Measurements from ENCODE around the gene CASP9. TPM values are rescaled to one million over a fixed set of nuclear protein-coding genes. Genes with fewer than 3 reads are reported as not detected.

The CASP9 gene
- total RNA-seq, 1 donor from 2014 or later, result 15.7 TPM

- H3K27ac Mint-ChIP-seq, result peak within 1 kb of the TSS; percentile 99
- ATAC-seq (ENCODE audit: low read depth) (peak; percentile 33), DNase-seq (peak; percentile 90)
- intact Hi-C loops (cut with micrococcal nuclease), result loop anchor here (1.0 to 10.0 kb wide), 10 partner anchors 45 to 1908 kb away; partner anchors contain the start of genes PLEKHM2, PRDM2, RCC2 and SDHB
- CTCF ChIA-PET, result interaction anchor here (1.0 kb wide), 1 partner anchor 215 kb away, joined by 3 read pairs; no protein-coding TSS in a partner anchor
- peak within 1 kb of the TSS; percentile 87 for H3K4me3 Mint-ChIP-seq
- no peak for TF ChIP-seq CTCF (IDR thresholded peaks at IDR 0.05)
- H3K9me3 Mint-ChIP-seq, result no peaks in the 10 kb centered on the region
- H3K36me3 Mint-ChIP-seq (ENCODE audit: low read depth), result peaks cover 23% of the 10 kb centered on the region
- no peaks in the 10 kb centered on the region for H3K27me3 Mint-ChIP-seq
- peaks cover 49% of the 10 kb centered on the region for H3K4me1 Mint-ChIP-seq
- POLR2A ChIA-PET, result interaction anchor here (0.6 to 2.1 kb wide), 10 partner anchors 28 to 214 kb away, joined by 3 to 14 read pairs (median 6); partner anchors contain the start of gene DDI2
Measured at GRCh38 chr1:15526490-15527339, 2.7 kb upstream of the CASP9 start, which contains the start of gene DNAJC16. Gene DNAJC16, plus strand, starts transcription at chr1:15526848. Its CDS starts 2,258 bp downstream, at chr1:15529106.

- DNase-seq, result no peak
- ChIA-PET POLR2A (interaction anchor here (1.4 to 2.1 kb wide), 4 partner anchors 46 to 171 kb away, joined by 5 to 14 read pairs (median 11); partner anchors contain the start of gene DDI2), CTCF (no interaction called here)
Measured at GRCh38 chr1:15526021-15526489, 2.0 kb upstream of the CASP9 start.

GRCh38 chr1:15525050-15526020 lies 1.3 kb upstream of the CASP9 start:
- no peak for TF ChIP-seq CTCF (IDR thresholded peaks at IDR 0.05)
- ChIA-PET POLR2A (interaction anchor here (0.9 to 1.1 kb wide), 3 partner anchors 92 to 1380 kb away, joined by 4 to 8 read pairs (median 5); partner anchors contain the start of genes DDI2 and ZBTB17), CTCF (no interaction called here)
- no peaks in the 10 kb centered on the region for H3K9me3 Mint-ChIP-seq
- no peaks in the 10 kb centered on the region for H3K27me3 Mint-ChIP-seq
- ATAC-seq (ENCODE audit: low read depth) (peak; percentile 66), DNase-seq (no peak)
- H3K27ac Mint-ChIP-seq, result peak overlapping the region; percentile 99
- intact Hi-C loops (cut with micrococcal nuclease), result loop anchor here (1.0 to 10.0 kb wide), 12 partner anchors 46 to 1909 kb away; partner anchors contain the start of genes PLEKHM2, PRDM2, RCC2 and SDHB
- H3K36me3 Mint-ChIP-seq (ENCODE audit: low read depth), result peaks cover 12% of the 10 kb centered on the region
- H3K4me1 Mint-ChIP-seq, result peaks cover 48% of the 10 kb centered on the region
- peak overlapping the region; percentile 87 for H3K4me3 Mint-ChIP-seq

More at GRCh38 chr1:15526021-15526489, 2.0 kb upstream of the CASP9 start:
- Mint-ChIP-seq H3K27ac (peak overlapping the region; percentile 99), H3K4me1 (peaks cover 51% of the 10 kb centered on the region), H3K27me3 (no peaks in the 10 kb centered on the region), H3K4me3 (peak overlapping the region; percentile 87), H3K36me3 (ENCODE audit: low read depth) (peaks cover 20% of the 10 kb centered on the region), H3K9me3 (no peaks in the 10 kb centered on the region)
- ATAC-seq (ENCODE audit: low read depth), result no peak
- intact Hi-C loops (cut with micrococcal nuclease), result loop anchor here (1.0 to 10.0 kb wide), 8 partner anchors 45 to 1909 kb away; partner anchors contain the start of genes PLEKHM2, PRDM2, RCC2 and SDHB
- TF ChIP-seq CTCF (IDR thresholded peaks at IDR 0.05), result no peak

- POLR2A ChIA-PET, result interaction anchor here (0.9 to 1.1 kb wide), 4 partner anchors 93 to 1381 kb away, joined by 4 to 11 read pairs (median 6); partner anchors contain the start of genes DDI2 and ZBTB17
- peak overlapping the region; percentile 87 for H3K4me3 Mint-ChIP-seq
Measured at GRCh38 chr1:15524283-15525049, 451 bp upstream of the CASP9 start.

More at GRCh38 chr1:15524283-15525049, 451 bp upstream of the CASP9 start:
- no peaks in the 10 kb centered on the region for H3K9me3 Mint-ChIP-seq
- H3K27me3 Mint-ChIP-seq, result no peaks in the 10 kb centered on the region
- no peak for TF ChIP-seq CTCF (IDR thresholded peaks at IDR 0.05)
- DNase-seq, result peak; percentile 99
- CTCF ChIA-PET, result interaction anchor here (1.0 kb wide), 1 partner anchor 9 kb away, joined by 3 read pairs; no protein-coding TSS in a partner anchor
- peak; percentile 56 for ATAC-seq (ENCODE audit: low read depth)
- intact Hi-C loops (cut with micrococcal nuclease), result loop anchor here (1.0 to 10.0 kb wide), 11 partner anchors 93 to 1910 kb away; partner anchors contain the start of genes DDI2, PRDM2, RCC2 and SDHB
- H3K36me3 Mint-ChIP-seq (ENCODE audit: low read depth), result peaks cover 10% of the 10 kb centered on the region
- peak overlapping the region; percentile 99 for H3K27ac Mint-ChIP-seq
- peaks cover 49% of the 10 kb centered on the region for H3K4me1 Mint-ChIP-seq

All from activated B cell treated with CpG ODN at 0.5 μM for 24 hours (primary cell).